Ishikawa (cell line): ENCODE measurements around the gene BARD1.

Source experiments
- CEBPB ChIP-seq: IDR thresholded peaks from 2 replicates; pipeline ENCODE4 v1.6.1; 2012
- CREB1 ChIP-seq: IDR thresholded peaks from 2 replicates; pipeline ENCODE4 v1.6.1; 2012; ENCODE audit warnings: low read depth
- EGR1 ChIP-seq: IDR thresholded peaks from 2 replicates; pipeline ENCODE4 v1.6.1; 2012
- EP300 ChIP-seq: IDR thresholded peaks from 2 replicates; pipeline ENCODE4 v1.6.1; 2012; ENCODE audit warnings: borderline replicate concordance
- FOXM1 ChIP-seq: IDR thresholded peaks from 2 replicates; pipeline ENCODE4 v1.6.1; 2012; ENCODE audit warnings: low read depth, borderline replicate concordance
- MAX ChIP-seq: IDR thresholded peaks from 2 replicates; pipeline ENCODE4 v1.6.1; 2012
- NFIC ChIP-seq: IDR thresholded peaks from 2 replicates; pipeline ENCODE4 v1.6.1; 2012
- RAD21 ChIP-seq: IDR thresholded peaks from 2 replicates; pipeline ENCODE4 v1.6.1; 2012; ENCODE audit warnings: low read depth
- REST ChIP-seq: IDR thresholded peaks from 2 replicates; pipeline ENCODE4 v1.6.1; 2012; ENCODE audit warnings: low read depth, mild to moderate bottlenecking
- TAF1 ChIP-seq: IDR thresholded peaks from 2 replicates; pipeline ENCODE4 v1.6.1; 2012; ENCODE audit warnings: low read depth, mild to moderate bottlenecking
- TCF12 ChIP-seq: IDR thresholded peaks from 2 replicates; pipeline ENCODE4 v1.6.1; 2012; ENCODE audit warnings: low read depth
- TEAD4 ChIP-seq: IDR thresholded peaks from 2 replicates; pipeline ENCODE4 v1.6.1; 2012
- YY1 ChIP-seq: IDR thresholded peaks from 2 replicates; pipeline ENCODE4 v1.6.1; 2012; ENCODE audit warnings: low read depth
- ZBTB7A ChIP-seq: IDR thresholded peaks from 2 replicates; pipeline ENCODE4 v1.6.1; 2012; ENCODE audit warnings: low read depth
- TF ChIP-seq, protein P1 (sequence below): IDR thresholded peaks from 2 replicates; pipeline ENCODE4 v1.6.1; 2012

The BARD1 gene

DNA sequence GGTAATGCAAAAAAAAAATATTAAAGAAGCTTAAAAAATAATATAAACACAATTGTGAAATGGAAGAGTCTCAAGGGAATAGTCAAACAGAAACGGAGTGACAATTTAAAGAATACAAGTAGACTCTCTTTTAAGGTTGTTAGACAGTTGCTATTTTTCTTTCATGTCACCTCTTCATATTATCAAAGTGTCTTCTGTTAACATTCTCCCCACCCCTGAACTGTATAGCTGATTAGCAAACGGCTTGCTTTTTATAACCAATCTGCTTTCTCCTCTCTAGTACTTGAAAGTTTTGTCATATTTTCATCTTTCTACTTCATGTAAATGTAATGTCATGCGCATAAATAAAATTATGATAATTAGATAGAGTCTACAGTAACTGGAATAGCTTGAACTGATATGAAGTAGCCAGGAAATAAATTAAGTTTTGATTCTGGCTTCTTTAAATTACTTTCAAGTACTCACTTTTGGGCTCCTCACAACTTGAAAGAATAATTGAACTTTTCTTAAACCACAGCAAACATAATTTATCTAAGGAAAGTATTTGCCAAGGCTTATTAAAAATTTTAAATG lies 37.0 kb downstream of the BARD1 start:
- TF ChIP-seq FOXM1 (no peak), EGR1 (no peak), MAX (no peak), ZBTB7A (no peak), TAF1 (no peak), CREB1 (no peak), EP300 (no peak), YY1 (no peak), TEAD4 (no peak), REST (no peak), NFIC (no peak), RAD21 (no peak), CEBPB (no peak), TCF12 (no peak)
- TF ChIP-seq, protein P1, sequence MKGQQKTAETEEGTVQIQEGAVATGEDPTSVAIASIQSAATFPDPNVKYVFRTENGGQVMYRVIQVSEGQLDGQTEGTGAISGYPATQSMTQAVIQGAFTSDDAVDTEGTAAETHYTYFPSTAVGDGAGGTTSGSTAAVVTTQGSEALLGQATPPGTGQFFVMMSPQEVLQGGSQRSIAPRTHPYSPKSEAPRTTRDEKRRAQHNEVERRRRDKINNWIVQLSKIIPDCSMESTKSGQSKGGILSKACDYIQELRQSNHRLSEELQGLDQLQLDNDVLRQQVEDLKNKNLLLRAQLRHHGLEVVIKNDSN = no peak

- TF ChIP-seq FOXM1 (no peak), ZBTB7A (no peak), MAX (no peak), CEBPB (no peak)
These were observed 44.3 kb downstream of the BARD1 start for GRCh38 chr2:214765180-214765579.

DNA sequence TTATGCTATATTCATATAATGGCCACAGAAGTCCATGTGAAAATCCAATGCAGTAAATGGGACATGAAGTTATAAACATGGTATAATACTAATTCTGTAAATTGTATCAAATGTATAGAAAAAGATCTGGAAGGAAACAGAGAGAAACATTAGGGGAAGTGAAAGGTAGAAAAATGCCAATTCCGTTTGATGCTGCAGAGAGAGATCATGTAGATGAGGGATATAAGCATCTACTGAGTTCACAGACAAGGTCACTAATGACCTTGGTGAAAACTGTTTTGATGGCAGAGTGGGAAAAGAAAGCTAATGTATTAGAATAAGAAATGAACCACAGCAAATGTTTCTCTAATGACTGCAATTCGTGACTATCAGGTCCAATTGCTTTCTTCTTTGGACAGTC lies 56.0 kb downstream of the BARD1 start:
- TF ChIP-seq TAF1 (no peak), ZBTB7A (no peak), FOXM1 (no peak), CEBPB (no peak), YY1 (no peak), REST (no peak), EGR1 (no peak), EP300 (no peak), TEAD4 (no peak), CREB1 (no peak)
- TF ChIP-seq, protein P1 = no peak

GRCh38 chr2:214750529-214750928 lies 59.0 kb downstream of the BARD1 start:
- no peak for TF ChIP-seq ZBTB7A

GRCh38 chr2:214747992-214748391 lies 61.5 kb downstream of the BARD1 start:
- TF ChIP-seq TEAD4 (no peak), TCF12 (no peak), RAD21 (no peak), CEBPB (no peak), ZBTB7A (no peak), MAX (no peak), EP300 (no peak), FOXM1 (no peak), REST (no peak), YY1 (no peak), TAF1 (no peak), EGR1 (no peak), NFIC (no peak)
